BE2C (cell line): ENCODE data around the gene ZBED1.
A peak's percentile ranks its signal among the peaks of the same experiment; 100 is the strongest.

ENCODE experiments used
- DNase-seq: peaks from one replicate; pipeline ENCODE4 v3.0.0-alpha.2; 2020
- H3K27me3 ChIP-seq: fragments of 250-450 bp; sonication (Bioruptor Pico); 2 replicates; pipeline ENCODE4 v1.5.1; 2020; ENCODE audit warnings: mild to moderate bottlenecking
- H3K36me3 ChIP-seq: fragments of 250-450 bp; sonication (Bioruptor Pico); 2 replicates; pipeline ENCODE4 v1.5.1; 2020; ENCODE audit warnings: mild to moderate bottlenecking
- H3K4me1 ChIP-seq: fragments of 250-450 bp; sonication (Bioruptor Pico); 2 replicates; pipeline ENCODE4 v1.5.1; 2020
- H3K4me3 ChIP-seq: 2 replicates; pipeline ENCODE4 v1.5.1; 2011; ENCODE audit warnings: low read depth, low read length
- H3K9me3 ChIP-seq: fragments of 250-450 bp; sonication (Bioruptor Pico); 2 replicates; pipeline ENCODE4 v1.5.1; 2020
- TF ChIP-seq, protein P1 (sequence below): IDR thresholded peaks from 2 replicates; pipeline ENCODE4 v1.5.1; 2012; ENCODE audit warnings: mild to moderate bottlenecking, low read depth, low read length

The ZBED1 gene

DNA sequence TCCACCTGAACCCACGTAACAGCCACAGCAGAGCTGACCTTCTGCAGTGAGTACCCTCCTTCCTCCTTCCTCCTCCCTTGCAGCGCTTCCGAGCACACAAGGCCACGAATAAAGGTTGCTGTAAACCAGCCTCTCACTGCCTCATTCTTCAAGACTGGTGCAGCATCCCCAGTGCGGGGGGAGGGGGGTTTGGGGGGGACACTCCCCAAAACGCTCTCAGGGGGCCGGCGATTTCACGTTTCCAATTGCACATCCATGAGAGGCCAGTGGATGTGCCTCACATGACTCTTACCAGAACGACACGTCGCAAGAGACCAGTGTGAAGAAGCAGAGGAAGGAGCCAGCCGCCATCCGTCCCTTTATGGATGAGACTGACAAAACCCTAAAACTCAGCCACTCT is 5.2 kb downstream of the ZBED1 start:
- TF ChIP-seq, protein P1, sequence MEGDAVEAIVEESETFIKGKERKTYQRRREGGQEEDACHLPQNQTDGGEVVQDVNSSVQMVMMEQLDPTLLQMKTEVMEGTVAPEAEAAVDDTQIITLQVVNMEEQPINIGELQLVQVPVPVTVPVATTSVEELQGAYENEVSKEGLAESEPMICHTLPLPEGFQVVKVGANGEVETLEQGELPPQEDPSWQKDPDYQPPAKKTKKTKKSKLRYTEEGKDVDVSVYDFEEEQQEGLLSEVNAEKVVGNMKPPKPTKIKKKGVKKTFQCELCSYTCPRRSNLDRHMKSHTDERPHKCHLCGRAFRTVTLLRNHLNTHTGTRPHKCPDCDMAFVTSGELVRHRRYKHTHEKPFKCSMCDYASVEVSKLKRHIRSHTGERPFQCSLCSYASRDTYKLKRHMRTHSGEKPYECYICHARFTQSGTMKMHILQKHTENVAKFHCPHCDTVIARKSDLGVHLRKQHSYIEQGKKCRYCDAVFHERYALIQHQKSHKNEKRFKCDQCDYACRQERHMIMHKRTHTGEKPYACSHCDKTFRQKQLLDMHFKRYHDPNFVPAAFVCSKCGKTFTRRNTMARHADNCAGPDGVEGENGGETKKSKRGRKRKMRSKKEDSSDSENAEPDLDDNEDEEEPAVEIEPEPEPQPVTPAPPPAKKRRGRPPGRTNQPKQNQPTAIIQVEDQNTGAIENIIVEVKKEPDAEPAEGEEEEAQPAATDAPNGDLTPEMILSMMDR: no peak
- Histone ChIP-seq H3K4me3 (no peak overlapping the region), H3K4me1 (no peaks in the 10 kb centered on the region), H3K9me3 (no peaks in the 10 kb centered on the region), H3K36me3 (no peaks in the 10 kb centered on the region), H3K27me3 (no peaks in the 10 kb centered on the region)
- DNase-seq: no peak

GRCh38 chrX:2492531-2493218 is 8.1 kb downstream of the ZBED1 start:
- Histone ChIP-seq H3K9me3 (no peaks in the 10 kb centered on the region), H3K4me1 (no peaks in the 10 kb centered on the region), H3K27me3 (no peaks in the 10 kb centered on the region), H3K36me3 (peaks cover 3% of the 10 kb centered on the region; the same call in 1 of the 2 replicates), H3K4me3 (no peak overlapping the region)
- TF ChIP-seq, protein P1: no peak
- peak; percentile 13 for DNase-seq

DNA sequence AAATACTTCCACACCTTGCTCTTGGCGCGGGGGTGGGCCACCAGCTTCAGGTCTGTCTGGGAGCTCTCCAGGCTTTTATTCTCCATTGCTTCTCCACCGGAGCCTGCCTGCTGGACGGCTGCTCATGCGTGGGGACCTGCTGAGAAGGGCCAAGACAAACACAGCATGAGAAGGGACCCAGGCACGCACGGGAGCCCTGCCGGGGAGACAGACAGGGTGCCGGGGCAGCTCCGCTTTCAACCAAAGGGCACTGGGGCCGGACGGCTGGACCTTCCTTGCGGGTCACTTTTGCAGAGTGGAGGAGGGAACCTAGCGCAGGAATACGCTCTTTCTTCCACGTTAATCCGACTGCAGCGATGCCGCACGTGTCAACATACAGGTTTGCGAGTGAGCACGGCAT is 10.1 kb downstream of the ZBED1 start:
- DNase-seq: no peak
- no peaks in the 10 kb centered on the region for H3K4me1 ChIP-seq

DNA sequence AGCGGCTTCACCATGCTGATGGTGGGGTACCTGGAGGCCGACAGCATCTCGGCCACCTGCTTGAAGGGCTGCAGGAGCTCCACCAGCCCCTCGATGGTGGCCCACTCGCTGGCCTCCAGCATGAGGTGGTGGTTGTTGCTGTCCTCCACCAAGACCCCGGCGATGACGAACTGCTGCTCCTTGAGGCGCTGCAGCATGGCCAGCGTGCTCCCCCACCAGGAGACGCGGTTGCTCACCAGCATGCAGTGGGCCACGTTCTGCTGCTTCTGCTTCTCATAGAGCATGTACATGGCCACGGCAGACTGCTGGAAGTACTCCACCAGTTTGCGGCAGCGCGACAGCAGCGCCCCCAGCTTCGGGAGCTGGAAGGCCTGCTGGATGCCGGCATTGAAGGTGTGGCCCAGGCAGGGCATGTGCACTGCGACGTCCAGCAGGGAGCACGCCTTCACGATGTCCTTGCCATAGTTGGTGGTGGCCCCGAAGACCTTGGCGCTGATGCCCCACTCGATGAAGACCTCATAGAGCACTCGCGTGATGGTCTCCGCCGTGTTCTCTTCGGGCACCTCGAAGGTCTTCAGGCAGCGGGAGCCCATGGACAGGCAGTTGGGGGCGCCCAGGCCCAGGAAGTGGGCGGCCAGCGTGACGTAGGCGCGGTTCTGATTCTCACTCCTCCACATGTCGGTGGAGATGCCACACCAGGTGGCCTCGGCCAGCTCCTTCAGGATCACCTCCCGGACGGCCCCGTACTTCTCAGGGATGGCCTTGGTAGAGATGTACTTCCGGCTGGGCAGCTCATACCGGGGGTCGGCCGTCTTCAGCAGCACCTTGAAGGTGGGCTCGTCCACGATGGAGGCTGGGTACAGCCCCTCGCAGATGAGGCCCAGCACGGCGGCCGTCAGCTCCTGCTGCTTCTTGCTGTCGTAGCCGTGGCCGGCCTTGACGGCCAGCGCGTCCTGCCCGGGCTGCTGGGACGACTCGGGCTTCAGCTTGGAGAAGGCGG is 11.0 kb downstream of the ZBED1 start:
- Histone ChIP-seq H3K4me1 (no peaks in the 10 kb centered on the region), H3K36me3 (peaks cover 3% of the 10 kb centered on the region; the same call in 1 of the 2 replicates), H3K9me3 (no peaks in the 10 kb centered on the region), H3K4me3 (no peak overlapping the region), H3K27me3 (no peaks in the 10 kb centered on the region)
- no peak for DNase-seq
- TF ChIP-seq, protein P1: no peak

More for the DNA sequence above, 10.1 kb downstream of the ZBED1 start:
- TF ChIP-seq, protein P1: no peak
- Histone ChIP-seq H3K4me3 (no peak overlapping the region), H3K36me3 (peaks cover 3% of the 10 kb centered on the region; the same call in 1 of the 2 replicates), H3K9me3 (no peaks in the 10 kb centered on the region), H3K27me3 (no peaks in the 10 kb centered on the region)

DNA sequence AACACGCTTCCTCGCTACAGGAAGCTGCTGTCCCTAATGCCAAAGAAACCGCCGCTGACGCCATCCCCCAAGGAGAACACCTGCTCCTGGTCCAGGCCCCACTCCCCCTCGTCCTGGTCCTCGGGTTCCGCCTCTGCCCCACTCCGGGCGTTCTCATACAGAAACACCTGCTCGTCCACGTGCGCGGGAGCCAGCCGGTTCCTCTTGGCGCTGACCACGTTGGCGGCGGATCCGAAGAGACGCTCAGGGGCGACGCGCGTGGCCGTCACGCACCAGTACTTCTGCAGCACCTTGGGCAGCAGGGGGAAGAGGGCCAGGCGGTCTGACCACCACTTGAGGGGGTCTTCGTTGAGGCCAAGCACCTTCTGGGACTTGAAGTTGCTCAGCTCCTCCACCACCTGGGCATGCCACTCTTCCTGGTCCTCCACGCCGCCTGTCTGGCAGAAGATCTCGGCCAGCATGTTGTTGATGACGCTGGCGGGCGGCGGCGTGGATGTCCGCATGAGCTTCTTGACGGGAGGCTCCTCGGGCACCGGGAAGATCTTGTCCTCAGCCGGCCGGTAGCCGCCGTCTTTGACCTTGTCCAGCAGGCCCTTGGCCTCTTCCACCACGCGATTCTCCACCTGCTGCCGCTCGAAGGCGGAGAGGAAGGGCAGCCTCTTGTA is 12.0 kb downstream of the ZBED1 start:
- no peak for DNase-seq
- TF ChIP-seq, protein P1: no peak
- Histone ChIP-seq H3K36me3 (peaks cover 3% of the 10 kb centered on the region; the same call in 1 of the 2 replicates), H3K27me3 (no peaks in the 10 kb centered on the region), H3K4me1 (no peaks in the 10 kb centered on the region), H3K4me3 (no peak overlapping the region), H3K9me3 (no peaks in the 10 kb centered on the region)
